Measurements from ENCODE around the gene DPEP1.
"Not testable (repeated sequence)": the region's sequence is repeated elsewhere in the genome, so short reads cannot be mapped to it uniquely, and the experiment has no call there.

- TF ChIP-seq EZH2 (IDR thresholded peaks at IDR 0.05; ENCODE audit: insufficient read depth, poor library complexity, severe bottlenecking); EZH2phosphoT487 (IDR thresholded peaks at IDR 0.05; ENCODE audit: insufficient read depth, low read depth): not testable (repeated sequence)
Measured at GRCh38 chr16:89587676-89588075, 25.8 kb upstream of the DPEP1 start.
